Endothelial cell of umbilical vein (primary cell): ENCODE measurements around the gene SLC12A7. TPM values are rescaled to one million over a fixed set of nuclear protein-coding genes. Genes with fewer than 3 reads are reported as not detected.

Experiments
- BruUV-seq: library from RNA; stranded (reverse); fragments of 400-500 nt; replicated peaks from 2 replicates; lab custom pipeline; 2021; lab: Mats Ljungman, UMichigan
- CTCF ChIA-PET: fragments of 300-600, 350-600 bp; sonication (Branson Sonifier 250); formaldehyde crosslinking; loops from one replicate; lab custom pipeline; 2021; ENCODE audit warnings: antibody characterized with exemption, inconsistent platforms; lab: Charles Lee
- POLR2A ChIA-PET: fragments of 300-600, 350-600 bp; sonication (Branson Sonifier 250); formaldehyde crosslinking; loops from one replicate; lab custom pipeline; 2021; ENCODE audit warnings: antibody characterized with exemption, inconsistent platforms; lab: Charles Lee
- DNase-seq: peaks from one replicate; pipeline ENCODE4 v3.0.0-alpha.2; 2011; ENCODE audit warnings: low read depth, low spot score
- FAIRE-seq: peaks from 2 replicates; lab custom pipeline; 2011; peaks lifted over from hg19 to GRCh38; lab: Jason Lieb, UNC
- H2AFZ ChIP-seq: 2 replicates; pipeline ENCODE4 v1.6.0; 2012; ENCODE audit warnings: low read depth, low read length, control low read depth, inconsistent platforms
- H3K27ac ChIP-seq: 2 replicates; pipeline ENCODE4 v1.5.1; 2011; ENCODE audit warnings: low read depth, mild to moderate bottlenecking, control low read depth, low read length, moderate library complexity; ENCODE audit not compliant: insufficient read depth
- H3K27me3 ChIP-seq, 2 experiments: 2 replicates each; pipeline versions ENCODE4 v1.6.0 to v1.6.1; 2011; ENCODE audit warnings: low read length in 2 of 2, mixed read lengths in 1 of 2; ENCODE audit not compliant: control insufficient read depth in 2 of 2, insufficient read depth in 2 of 2
- H3K36me3 ChIP-seq, 2 experiments: 2 replicates in 1 of 2; 3 replicates in 1 of 2; pipeline ENCODE4 v1.5.1; 2011; ENCODE audit warnings: low read length in 2 of 2, mild to moderate bottlenecking in 1 of 2, moderate library complexity in 1 of 2; ENCODE audit not compliant: control insufficient read depth in 2 of 2, insufficient read depth in 2 of 2; ENCODE audit errors: extremely low read depth in 1 of 2
- H3K4me1 ChIP-seq: 3 replicates; pipeline ENCODE4 v1.5.1; 2011; ENCODE audit warnings: mild to moderate bottlenecking, low read length; ENCODE audit not compliant: control insufficient read depth, insufficient read depth; ENCODE audit errors: extremely low read depth
- H3K4me2 ChIP-seq: 2 replicates; pipeline ENCODE4 v1.6.1; 2011; ENCODE audit warnings: low read length, control low read depth, mixed read lengths; ENCODE audit not compliant: insufficient read depth
- H3K4me3 ChIP-seq, 3 experiments: fragments of 200-600 bp in 1 of 3; sonication (generic), shearing (Covaris generic) in 1 of 3; replicated peaks in 1 of 3; 2 replicates each; pipeline ENCODE4 v1.5.1; 2011 to 2016; ENCODE audit warnings: control low read depth in 3 of 3, low read length in 3 of 3, mild to moderate bottlenecking in 2 of 3, inconsistent platforms in 1 of 3, low read depth in 1 of 3, moderate library complexity in 1 of 3; ENCODE audit not compliant: insufficient read depth in 1 of 3
- H3K79me2 ChIP-seq: 2 replicates; pipeline ENCODE4 v1.6.0; 2012; ENCODE audit warnings: low read length, inconsistent platforms; ENCODE audit not compliant: control insufficient read depth, insufficient read depth
- H3K9ac ChIP-seq: replicated peaks from 2 replicates; pipeline ENCODE3; 2011; ENCODE audit warnings: low read length, control low read depth; ENCODE audit not compliant: insufficient read depth; ENCODE audit errors: extremely low read depth
- H3K9me1 ChIP-seq: replicated peaks from 3 replicates; pipeline ENCODE4 v1.6.0; 2011; ENCODE audit warnings: mild to moderate bottlenecking, low read length; ENCODE audit not compliant: control insufficient read depth, insufficient read depth; ENCODE audit errors: extremely low read depth
- H3K9me3 ChIP-seq: replicated peaks from 2 replicates; pipeline ENCODE4 v1.5.1; 2012; ENCODE audit warnings: low read length, inconsistent platforms; ENCODE audit not compliant: control insufficient read depth, insufficient read depth
- H4K20me1 ChIP-seq: replicated peaks from 2 replicates; pipeline ENCODE3; 2011; ENCODE audit warnings: mild to moderate bottlenecking, low read length; ENCODE audit not compliant: control insufficient read depth, insufficient read depth; ENCODE audit errors: extremely low read depth
- CTCF ChIP-seq, 2 donors: IDR thresholded peaks; 1 replicate in 1 of 2; 2 replicates in 1 of 2; pipeline ENCODE4 v1.5.1; 2011; ENCODE audit warnings: low read length in 2 of 2, mild to moderate bottlenecking in 2 of 2, moderate library complexity in 2 of 2, control low read depth in 1 of 2, inconsistent platforms in 1 of 2, low read depth in 1 of 2; ENCODE audit not compliant: insufficient read depth in 1 of 2; ENCODE audit errors: extremely low read depth in 1 of 2
- EZH2 ChIP-seq: IDR thresholded peaks from 2 replicates; pipeline ENCODE4 v1.6.1; 2012; ENCODE audit warnings: borderline replicate concordance, low read depth, mild to moderate bottlenecking, moderate library complexity, low read length, inconsistent platforms; ENCODE audit not compliant: severe bottlenecking
- GATA2 ChIP-seq: IDR thresholded peaks from 2 replicates; pipeline ENCODE4 v1.7.0; 2011; ENCODE audit warnings: low read depth, mild to moderate bottlenecking, moderate library complexity, mixed read lengths, low read length; ENCODE audit not compliant: insufficient read length, insufficient read depth
- JUN ChIP-seq: IDR thresholded peaks from 2 replicates; pipeline ENCODE4 v1.6.1; 2011; ENCODE audit warnings: borderline replicate concordance, low read depth; ENCODE audit not compliant: insufficient read length, insufficient read depth
- MAX ChIP-seq: IDR thresholded peaks from 2 replicates; pipeline ENCODE4 v1.6.1; 2011; ENCODE audit not compliant: insufficient read depth, insufficient read length
- MYC ChIP-seq: IDR thresholded peaks from one replicate; pipeline ENCODE4 v1.6.1; 2011; ENCODE audit warnings: mild to moderate bottlenecking, low read depth, low read length
- POLR2A ChIP-seq: IDR thresholded peaks from 2 replicates; pipeline ENCODE4 v1.6.1; 2012; ENCODE audit warnings: low read depth, mild to moderate bottlenecking, control low read depth, low read length
- POLR2AphosphoS5 ChIP-seq: IDR thresholded peaks from 2 replicates; pipeline ENCODE4 v1.6.1; 2012; ENCODE audit warnings: low read depth, mild to moderate bottlenecking, control low read depth, low read length, moderate library complexity; ENCODE audit not compliant: insufficient read depth
- dilution Hi-C: fragments of 300-500 bp; cut with MboI; formaldehyde crosslinking; loops from one replicate; pipeline ENCODE4 v1.15.0; 2019; ENCODE audit warnings: low sequenced_read_pairs; ENCODE audit not compliant: extremely low pct_ligation_motif_present
- intact Hi-C: fragments of 100-400 bp; cut with micrococcal nuclease; formaldehyde crosslinking; loops from one replicate; pipeline ENCODE4 v1.10.0; 2022
- polyA plus RNA-seq, 4 experiments: library from polyadenylated mRNA; depleted of rRNA in 3 of 4; stranded (reverse) in 3 of 4; unstranded in 1 of 4; fragments of >200 nt; gene quantifications; 2 replicates each; pipeline versions ENCODE4 v1.2.1 to v1.2.3, GENCODE V29; 2011 to 2012; ENCODE audit warnings: missing spikeins in 1 of 4
- total RNA-seq: library from RNA; stranded (reverse); gene quantifications from 2 replicates; pipeline ENCODE4 v1.2.3, GENCODE V29; 2021

The SLC12A7 gene
- total and polyA plus RNA-seq, 2 donors (not counting 3 experiments of a cell fraction or from before 2014, with no cell fraction given), result 16.4 to 38.8 TPM

GRCh38 chr5:1115123-1115815, 3.4 kb upstream of the SLC12A7 start:
- intact Hi-C loops (no loop called here), dilution Hi-C loops (no loop called here)
- DNase-seq (no peak), FAIRE-seq (no peak)
- H3K9me3 ChIP-seq, result no peaks in the 10 kb centered on the region
- TF ChIP-seq JUN, result no peak
- H2AFZ ChIP-seq, result no peak overlapping the region
- no peaks in the 10 kb centered on the region for H4K20me1 ChIP-seq
- no TSS peak for BruUV-seq
- no peak overlapping the region for H3K27ac ChIP-seq
- H3K4me3 ChIP-seq, result no peak overlapping the region
- peaks cover 6% of the 10 kb centered on the region for H3K79me2 ChIP-seq
- no peaks in the 10 kb centered on the region for H3K36me3 ChIP-seq
- H3K9ac ChIP-seq, result no peak overlapping the region
- CTCF ChIA-PET, result interaction anchor here (1.2 kb wide), 1 partner anchor 192 kb away, joined by 3 read pairs; no protein-coding TSS in a partner anchor
- H3K4me1 ChIP-seq, result peaks cover 7% of the 10 kb centered on the region
- POLR2A ChIA-PET, result no interaction called here
- no peak overlapping the region for H3K4me2 ChIP-seq
- H3K9me1 ChIP-seq, result no peaks in the 10 kb centered on the region
- H3K27me3 ChIP-seq, result no peaks in the 10 kb centered on the region

GRCh38 chr5:1113805-1114586, 2.1 kb upstream of the SLC12A7 start:
- TF ChIP-seq MAX (no peak), GATA2 (no peak), POLR2A (no peak), MYC (no peak), POLR2AphosphoS5 (no peak), JUN (no peak), CTCF (IDR thresholded peaks at IDR 0.05; ENCODE audit: extremely low read depth in 1 of 2, insufficient read depth in 1 of 2, low read depth in 1 of 2, low read length in 2 of 2) (no peak), EZH2 (no peak)
- Histone ChIP-seq H3K79me2 (peaks cover 10% of the 10 kb centered on the region), H3K9ac (no peak overlapping the region), H4K20me1 (no peaks in the 10 kb centered on the region), H3K27ac (no peak overlapping the region), H3K4me1 (peaks cover 7% of the 10 kb centered on the region), H2AFZ (no peak overlapping the region), H3K9me3 (no peaks in the 10 kb centered on the region), H3K27me3 (no peaks in the 10 kb centered on the region), H3K4me3 (no peak overlapping the region), H3K4me2 (no peak overlapping the region), H3K36me3 (no peaks in the 10 kb centered on the region), H3K9me1 (no peaks in the 10 kb centered on the region)
- ChIA-PET POLR2A (no interaction called here), CTCF (interaction anchor here (1.3 kb wide), 1 partner anchor 26 kb away, joined by 4 read pairs; no protein-coding TSS in a partner anchor)
- no peak for DNase-seq
- BruUV-seq, result no TSS peak
- FAIRE-seq, result no peak
- dilution Hi-C loops (no loop called here), intact Hi-C loops (no loop called here)
